AG10803 (cell line): ENCODE data around the gene GPR152.
"Not testable (repeated sequence)": the region's sequence is repeated elsewhere in the genome, so short reads cannot be mapped to it uniquely, and the experiment has no call there.

Source experiments
- DNase-seq: peaks from one replicate; pipeline ENCODE4 v3.0.0; 2010; ENCODE audit warnings: low read depth
- H3K4me3 ChIP-seq: 2 replicates; pipeline ENCODE4 v1.5.1; 2011; ENCODE audit warnings: mild to moderate bottlenecking, low read length, control low read depth
- CTCF ChIP-seq: conservative IDR thresholded peaks from 2 replicates; pipeline ENCODE4 v1.5.1; 2011; ENCODE audit warnings: mild to moderate bottlenecking, low read length, control low read depth, inconsistent platforms

Gene GPR152

GRCh38 chr11:67429722-67430121 is 22.8 kb downstream of the GPR152 start:
- H3K4me3 ChIP-seq, result no peak overlapping the region
- no peak for DNase-seq
- no peak for TF ChIP-seq CTCF

- peak overlapping the region; percentile 98 for H3K4me3 ChIP-seq
- TF ChIP-seq CTCF, result no peak
- DNase-seq, result no peak
These were observed 23.4 kb downstream of the GPR152 start for GRCh38 chr11:67429038-67429668.

- peak; percentile 96 for DNase-seq
- TF ChIP-seq CTCF, result no peak
- H3K4me3 ChIP-seq, result peak within 1 kb of the TSS; percentile 98
These were observed 24.2 kb downstream of the GPR152 start, which contains the start of gene RPS6KB2 for GRCh38 chr11:67428052-67429001. TSS of gene RPS6KB2 (plus strand) at chr11:67428494. CDS start at chr11:67428546, 52 bp downstream.

GRCh38 chr11:67427364-67427859 is 25.1 kb downstream of the GPR152 start:
- DNase-seq, result not testable (repeated sequence)
- H3K4me3 ChIP-seq, result peak overlapping the region; percentile 98

- TF ChIP-seq CTCF, result no peak
These were observed 28.5 kb downstream of the GPR152 start for GRCh38 chr11:67423891-67424613.

GRCh38 chr11:67423466-67423865 is 29.1 kb downstream of the GPR152 start:
- no peak for DNase-seq
- no peak for TF ChIP-seq CTCF
- H3K4me3 ChIP-seq, result no peak overlapping the region

More at GRCh38 chr11:67423891-67424613, 28.5 kb downstream of the GPR152 start:
- no peak overlapping the region for H3K4me3 ChIP-seq
- no peak for DNase-seq

GRCh38 chr11:67422891-67423290 is 29.6 kb downstream of the GPR152 start:
- no peak for TF ChIP-seq CTCF
- no peak overlapping the region for H3K4me3 ChIP-seq
- no peak for DNase-seq
